ENCODE data around the gene HPF1. TPM values are rescaled to one million over a fixed set of nuclear protein-coding genes. Genes with fewer than 3 reads are reported as not detected.

HPF1 gene
- total RNA-seq, 1 experiment from 2014 or later: 26.9 TPM

DNA sequence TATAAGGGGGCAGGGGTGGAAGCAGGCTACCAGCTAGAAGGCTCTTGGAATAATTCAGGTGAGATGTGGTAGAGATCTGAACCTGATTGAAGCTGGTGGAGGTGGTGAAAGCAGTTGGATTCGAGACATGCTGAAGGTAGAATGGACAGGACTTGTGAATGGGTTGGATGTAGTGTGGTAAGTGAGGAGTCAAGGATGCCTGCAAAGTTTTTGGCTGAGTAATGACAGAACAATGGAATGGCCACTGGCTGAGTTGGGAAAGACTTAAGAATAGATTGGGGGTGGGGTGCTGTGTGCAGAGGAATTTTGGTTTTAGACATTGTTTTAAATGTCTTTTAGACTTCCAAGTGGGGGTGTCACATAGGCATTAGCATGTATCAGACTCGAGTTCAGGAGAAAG lies 33.5 kb downstream of the HPF1 start:
- Histone ChIP-seq H3K4me3 (no peak overlapping the region), H3K27ac (no peak overlapping the region), H3K9me2 (ENCODE audit: insufficient read depth) (no peaks in the 10 kb centered on the region), H3K27me3 (ENCODE audit: insufficient read depth, low read depth) (no peaks in the 10 kb centered on the region), H3K79me2 (ENCODE audit: low read depth) (no peaks in the 10 kb centered on the region), H2AFZ (no peak overlapping the region), H3K9me3 (ENCODE audit: insufficient read depth, low read depth) (no peaks in the 10 kb centered on the region), H3K4me2 (no peak overlapping the region), H3F3A (ENCODE audit: insufficient read depth, low read depth) (no peaks in the 10 kb centered on the region), H3K4me1 (replicated peaks; ENCODE audit: insufficient read depth) (no peaks in the 10 kb centered on the region), H3K36me3 (ENCODE audit: low read depth) (no peaks in the 10 kb centered on the region), H4K20me1 (ENCODE audit: insufficient read depth) (no peaks in the 10 kb centered on the region)
- DNase-seq: no peak
- no TSS peak for BruUV-seq (replicated peaks)
- ChIA-PET CTCF (no interaction called here), POLR2A (ENCODE audit: unreplicated experiment) (no interaction called here)
- intact Hi-C loops (cut with micrococcal nuclease; ENCODE audit: unreplicated experiment): loop anchor here (5.0 kb wide), 1 partner anchor 112 kb away; the partner anchor contains the start of gene NEK1
- TF ChIP-seq, protein P1, sequence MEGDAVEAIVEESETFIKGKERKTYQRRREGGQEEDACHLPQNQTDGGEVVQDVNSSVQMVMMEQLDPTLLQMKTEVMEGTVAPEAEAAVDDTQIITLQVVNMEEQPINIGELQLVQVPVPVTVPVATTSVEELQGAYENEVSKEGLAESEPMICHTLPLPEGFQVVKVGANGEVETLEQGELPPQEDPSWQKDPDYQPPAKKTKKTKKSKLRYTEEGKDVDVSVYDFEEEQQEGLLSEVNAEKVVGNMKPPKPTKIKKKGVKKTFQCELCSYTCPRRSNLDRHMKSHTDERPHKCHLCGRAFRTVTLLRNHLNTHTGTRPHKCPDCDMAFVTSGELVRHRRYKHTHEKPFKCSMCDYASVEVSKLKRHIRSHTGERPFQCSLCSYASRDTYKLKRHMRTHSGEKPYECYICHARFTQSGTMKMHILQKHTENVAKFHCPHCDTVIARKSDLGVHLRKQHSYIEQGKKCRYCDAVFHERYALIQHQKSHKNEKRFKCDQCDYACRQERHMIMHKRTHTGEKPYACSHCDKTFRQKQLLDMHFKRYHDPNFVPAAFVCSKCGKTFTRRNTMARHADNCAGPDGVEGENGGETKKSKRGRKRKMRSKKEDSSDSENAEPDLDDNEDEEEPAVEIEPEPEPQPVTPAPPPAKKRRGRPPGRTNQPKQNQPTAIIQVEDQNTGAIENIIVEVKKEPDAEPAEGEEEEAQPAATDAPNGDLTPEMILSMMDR (conservative IDR thresholded peaks at IDR 0.05): no peak
- no peak for TF ChIP-seq EZH2 (IDR thresholded peaks at IDR 0.05; ENCODE audit: low read depth)

GRCh38 chr4:169723207-169723965 lies 34.4 kb downstream of the HPF1 start:
- ChIA-PET CTCF (no interaction called here), POLR2A (ENCODE audit: unreplicated experiment) (no interaction called here)
- H3K9me2 ChIP-seq (ENCODE audit: insufficient read depth): no peaks in the 10 kb centered on the region
- no peaks in the 10 kb centered on the region for H3K9me3 ChIP-seq (ENCODE audit: insufficient read depth, low read depth)
- H3K4me1 ChIP-seq (replicated peaks; ENCODE audit: insufficient read depth): no peaks in the 10 kb centered on the region
- no peaks in the 10 kb centered on the region for H3K27me3 ChIP-seq (ENCODE audit: insufficient read depth, low read depth)
- no peak for DNase-seq
- H3K79me2 ChIP-seq (ENCODE audit: low read depth): no peaks in the 10 kb centered on the region
- no peaks in the 10 kb centered on the region for H3K36me3 ChIP-seq (ENCODE audit: low read depth)
- BruUV-seq (replicated peaks): no TSS peak
- intact Hi-C loops (cut with micrococcal nuclease; ENCODE audit: unreplicated experiment): loop anchor here (5.0 kb wide), 1 partner anchor 111 kb away; the partner anchor contains the start of gene NEK1
- TF ChIP-seq, protein P1 (conservative IDR thresholded peaks at IDR 0.05): no peak; the same call in 1 of the 2 replicates
- no peak for TF ChIP-seq EZH2 (IDR thresholded peaks at IDR 0.05; ENCODE audit: low read depth)
- no peaks in the 10 kb centered on the region for H4K20me1 ChIP-seq (ENCODE audit: insufficient read depth)
- H3F3A ChIP-seq (ENCODE audit: insufficient read depth, low read depth): no peaks in the 10 kb centered on the region
- H2AFZ ChIP-seq: no peak overlapping the region
- H3K27ac ChIP-seq: no peak overlapping the region
- H3K4me2 ChIP-seq: no peak overlapping the region
- no peak overlapping the region for H3K4me3 ChIP-seq

DNA sequence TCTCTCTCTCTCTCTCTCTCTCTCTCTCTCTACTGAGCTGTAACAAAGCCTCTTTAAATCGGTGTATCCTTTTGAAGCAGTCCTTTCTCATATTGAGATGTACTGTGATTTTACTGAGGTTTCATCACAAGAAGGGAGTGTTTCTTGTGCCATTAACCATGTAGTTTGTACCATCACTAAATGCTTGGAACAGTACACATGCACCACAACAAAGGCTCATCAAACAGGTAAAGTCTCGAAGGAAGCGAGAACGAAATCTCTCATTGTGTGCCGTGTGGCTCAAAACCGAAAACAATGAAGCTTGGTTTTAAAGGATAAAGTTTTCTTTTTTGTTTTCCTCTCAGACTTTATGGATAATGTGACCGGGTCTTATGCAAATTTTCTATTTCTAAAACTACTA lies 37.2 kb downstream of the HPF1 start:
- CTCF ChIA-PET: no interaction called here
- no peak overlapping the region for H3K4me2 ChIP-seq
- intact Hi-C loops (cut with micrococcal nuclease; ENCODE audit: unreplicated experiment): loop anchor here (5.0 kb wide), 1 partner anchor 108 kb away; the partner anchor contains the start of gene NEK1

More for the DNA sequence above, 37.2 kb downstream of the HPF1 start:
- Histone ChIP-seq H3K79me2 (ENCODE audit: low read depth) (no peaks in the 10 kb centered on the region), H2AFZ (no peak overlapping the region), H3K4me1 (replicated peaks; ENCODE audit: insufficient read depth) (no peaks in the 10 kb centered on the region), H3K27ac (no peak overlapping the region), H3K4me3 (no peak overlapping the region), H3K36me3 (ENCODE audit: low read depth) (no peaks in the 10 kb centered on the region), H3K9me3 (ENCODE audit: insufficient read depth, low read depth) (no peaks in the 10 kb centered on the region), H4K20me1 (ENCODE audit: insufficient read depth) (no peaks in the 10 kb centered on the region), H3K9me2 (ENCODE audit: insufficient read depth) (no peaks in the 10 kb centered on the region), H3K27me3 (ENCODE audit: insufficient read depth, low read depth) (no peaks in the 10 kb centered on the region), H3F3A (ENCODE audit: insufficient read depth, low read depth) (no peaks in the 10 kb centered on the region)
- TF ChIP-seq, protein P1 (conservative IDR thresholded peaks at IDR 0.05): no peak
- no peak for TF ChIP-seq EZH2 (IDR thresholded peaks at IDR 0.05; ENCODE audit: low read depth)
- no TSS peak for BruUV-seq (replicated peaks)
- POLR2A ChIA-PET (ENCODE audit: unreplicated experiment): no interaction called here
- DNase-seq: no peak

Measured in PC-9 (cell line).